Fibroblast of skin of right quadriceps (primary cell): ENCODE results near the gene GPR153.
"Not testable (repeated sequence)": the region's sequence is repeated elsewhere in the genome, so short reads cannot be mapped to it uniquely, and the experiment has no call there.

Source experiments
- DNase-seq: peaks from one replicate; pipeline ENCODE4 v3.0.0-alpha.2; 2013

The GPR153 gene

DNA sequence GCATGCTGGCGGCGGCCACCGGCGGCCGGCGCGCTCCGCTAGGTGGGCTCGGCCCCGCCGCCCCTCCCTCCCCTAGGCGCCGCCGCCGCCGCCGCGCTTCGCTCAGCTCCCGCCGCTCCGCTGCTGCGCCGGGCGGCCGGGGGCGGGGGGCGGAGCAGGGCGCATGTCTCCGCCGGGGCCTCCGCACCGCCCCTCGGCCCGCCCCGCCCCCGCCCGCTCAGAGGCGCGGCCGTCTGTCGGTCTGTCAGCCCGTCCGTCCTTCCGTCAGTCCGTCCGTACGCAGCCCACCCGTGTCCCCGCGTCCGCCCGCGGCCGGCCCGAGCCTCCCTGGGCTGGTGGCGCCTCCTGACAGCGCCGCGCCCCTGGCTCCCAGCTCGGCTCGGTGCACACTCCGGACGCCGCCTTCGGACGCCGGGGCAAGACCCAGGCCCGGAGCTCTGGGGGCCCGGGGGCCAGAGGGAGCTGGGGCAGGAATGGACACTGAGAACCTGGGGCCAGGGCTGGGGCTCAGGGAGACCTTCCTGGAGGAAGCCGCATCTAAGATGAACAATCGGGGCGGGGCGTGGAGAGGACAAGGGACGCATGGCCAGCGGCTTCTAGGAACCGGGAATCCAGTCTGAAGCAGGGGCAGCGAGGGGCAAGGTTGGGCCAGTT is at the start of gene GPR153:
GPR153 (minus strand) TSS at position 138 of the 654 bp plus-strand sequence. CDS start 6,193 bp downstream, outside the sequence.
- peak; percentile 38 for DNase-seq

GRCh38 chr1:6310116-6310848 is 49.4 kb upstream of the GPR153 start:
- no peak for DNase-seq

DNA sequence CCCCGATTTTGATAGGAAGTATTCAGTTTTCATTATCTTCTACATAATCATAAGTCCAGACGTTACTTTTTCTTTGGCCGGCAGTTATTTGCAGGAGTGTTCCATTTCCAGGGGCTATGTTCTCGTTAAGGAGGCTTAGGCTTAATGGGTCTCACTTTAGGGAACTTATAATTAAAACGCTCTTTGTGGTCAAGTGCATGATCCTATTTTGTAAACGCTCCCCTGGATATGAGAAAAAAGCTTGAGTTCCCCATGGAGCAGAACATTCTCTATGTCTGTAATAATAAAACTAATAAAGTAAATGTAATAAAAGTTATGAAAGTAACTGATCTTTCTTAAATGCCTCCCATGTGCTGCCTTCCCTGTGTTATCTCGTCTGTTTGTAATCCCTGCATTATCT is 48.7 kb upstream of the GPR153 start:
- DNase-seq: no peak

DNA sequence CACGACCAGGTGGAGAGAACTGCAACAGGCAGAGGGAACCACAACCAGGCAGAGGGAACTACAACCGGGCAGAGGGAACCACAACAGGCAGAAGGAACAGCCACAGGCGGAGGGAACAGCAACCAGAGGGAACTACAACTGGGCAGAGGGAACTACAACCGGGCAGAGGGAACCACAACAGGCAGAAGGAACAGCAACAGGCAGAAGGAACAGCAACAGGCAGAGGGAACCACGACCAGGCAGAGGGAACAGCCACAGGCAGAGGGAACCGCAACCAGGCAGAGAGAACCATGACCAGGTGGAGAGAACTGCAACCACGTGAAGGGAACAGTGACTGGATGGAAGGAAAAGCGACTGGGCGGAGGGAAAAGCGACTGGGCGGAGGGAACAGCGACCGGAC is 47.6 kb upstream of the GPR153 start:
- no peak for DNase-seq

GRCh38 chr1:6307682-6308081 is 46.8 kb upstream of the GPR153 start:
- not testable (repeated sequence) for DNase-seq

DNA sequence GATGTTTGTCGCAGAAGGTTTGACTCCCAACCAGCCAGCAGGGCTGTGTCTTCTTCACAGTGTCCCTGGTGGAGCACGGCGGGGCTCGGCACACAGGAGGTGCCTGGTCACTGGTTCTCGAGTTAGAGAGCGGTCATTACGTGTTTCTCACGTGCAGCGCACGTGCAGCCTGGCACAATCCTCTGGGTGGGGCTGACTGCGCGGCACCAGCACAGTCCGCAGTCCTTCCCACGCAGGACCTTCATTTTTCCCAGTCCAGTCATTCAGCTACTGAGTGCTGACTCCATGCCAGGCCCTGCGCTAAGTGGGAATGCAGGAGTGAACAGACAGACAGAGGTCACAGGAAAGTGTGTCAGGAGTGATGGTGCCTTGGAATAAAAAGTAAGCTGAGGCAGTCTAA is 46.2 kb upstream of the GPR153 start:
- no peak for DNase-seq

GRCh38 chr1:6303397-6304012 is 42.6 kb upstream of the GPR153 start:
- peak; percentile 26 for DNase-seq

DNA sequence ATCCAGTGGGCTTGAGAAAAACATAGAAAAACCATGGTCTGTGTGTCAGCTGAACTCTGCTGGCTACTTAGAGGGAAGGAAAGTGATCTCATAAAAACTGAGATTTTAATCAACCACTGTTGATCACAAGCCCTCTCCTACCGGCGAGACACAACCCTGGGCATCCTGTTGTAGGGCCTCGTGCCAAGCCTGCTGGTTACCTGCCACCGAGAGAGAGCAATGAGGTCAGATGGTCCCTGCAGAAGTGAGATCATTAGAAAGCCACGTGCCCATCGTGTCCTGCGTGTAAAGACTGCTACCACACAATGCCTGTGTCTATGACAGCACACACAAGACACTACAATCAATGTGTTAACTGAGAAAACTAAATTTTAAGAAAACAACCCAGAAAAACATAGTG is 41.7 kb upstream of the GPR153 start:
- DNase-seq: no peak

DNA sequence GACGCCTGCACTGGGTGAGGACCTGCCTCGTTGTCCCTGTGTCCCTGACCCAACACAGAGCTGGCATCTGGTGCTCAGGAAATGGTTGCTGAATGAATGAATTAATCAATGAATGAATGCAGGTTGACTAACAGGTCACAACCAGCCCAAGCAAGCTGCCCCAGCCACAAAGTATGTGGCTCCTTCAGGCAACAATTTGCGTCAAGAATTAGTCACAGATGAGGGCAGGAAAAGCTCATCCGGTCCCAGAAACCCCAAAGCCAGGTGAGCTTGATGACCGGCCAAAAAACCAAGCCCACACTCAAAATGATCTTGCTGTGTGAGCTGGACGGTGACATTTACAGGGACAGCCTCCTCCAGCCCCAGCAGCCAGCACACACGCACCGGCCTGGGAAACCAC is 40.6 kb upstream of the GPR153 start:
- no peak for DNase-seq

GRCh38 chr1:6300342-6301048 is 39.6 kb upstream of the GPR153 start:
- no peak for DNase-seq

GRCh38 chr1:6299557-6300165 is 38.8 kb upstream of the GPR153 start:
- no peak for DNase-seq

- DNase-seq: no peak
Measured at GRCh38 chr1:6298940-6299465, 38.1 kb upstream of the GPR153 start.

- no peak for DNase-seq
Measured at GRCh38 chr1:6298530-6298929, 37.6 kb upstream of the GPR153 start.

DNA sequence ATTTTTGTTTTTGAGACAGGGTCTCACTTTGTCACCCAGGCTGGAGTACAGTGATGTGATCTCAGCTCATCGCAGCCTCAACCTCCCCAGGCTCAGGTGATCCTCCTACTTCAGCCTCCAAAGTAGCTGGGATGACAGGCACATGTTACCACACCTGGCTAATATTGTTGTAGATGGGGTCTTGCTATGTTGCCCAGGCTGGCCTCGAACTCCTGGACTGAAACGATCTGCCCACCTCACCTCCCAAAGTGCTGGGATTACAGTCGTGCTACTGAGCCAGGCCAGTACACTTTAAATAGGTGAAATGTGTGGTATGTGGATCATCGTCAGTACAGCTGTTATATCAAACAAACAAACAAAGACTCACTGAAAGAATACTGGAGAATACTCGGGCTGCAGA is 35.0 kb upstream of the GPR153 start:
- no peak for DNase-seq

DNA sequence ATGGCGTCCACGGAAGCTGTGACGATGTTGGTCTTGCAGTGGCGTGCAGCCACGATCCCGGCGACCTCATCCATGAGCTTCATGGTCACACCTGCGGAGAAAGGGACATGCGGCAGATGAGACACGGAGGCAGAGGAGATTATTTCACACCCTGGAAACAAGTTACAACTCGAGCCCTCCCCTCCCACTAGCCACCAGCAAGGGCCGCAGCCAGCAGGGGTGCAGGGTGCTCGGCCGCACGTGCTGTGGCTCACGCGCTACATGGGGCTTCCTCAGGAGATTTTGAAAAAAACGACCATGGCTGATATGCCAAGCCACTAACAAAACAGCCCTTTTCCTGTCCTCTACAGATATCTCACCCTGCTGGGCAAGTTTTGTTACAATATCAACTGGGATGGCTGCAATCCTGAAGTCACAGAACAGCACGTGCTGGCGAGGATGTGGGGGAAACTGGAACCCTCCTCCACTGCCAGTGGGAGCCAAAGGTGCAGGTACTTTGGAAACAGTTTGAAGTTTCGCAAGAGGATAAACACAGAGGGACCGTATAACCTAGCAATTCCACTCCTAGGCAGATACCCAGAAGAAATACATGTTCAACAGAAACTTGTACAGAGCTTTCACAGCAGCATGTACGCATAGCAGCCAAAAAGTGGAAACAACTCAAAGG is 34.1 kb upstream of the GPR153 start:
- no peak for DNase-seq

DNA sequence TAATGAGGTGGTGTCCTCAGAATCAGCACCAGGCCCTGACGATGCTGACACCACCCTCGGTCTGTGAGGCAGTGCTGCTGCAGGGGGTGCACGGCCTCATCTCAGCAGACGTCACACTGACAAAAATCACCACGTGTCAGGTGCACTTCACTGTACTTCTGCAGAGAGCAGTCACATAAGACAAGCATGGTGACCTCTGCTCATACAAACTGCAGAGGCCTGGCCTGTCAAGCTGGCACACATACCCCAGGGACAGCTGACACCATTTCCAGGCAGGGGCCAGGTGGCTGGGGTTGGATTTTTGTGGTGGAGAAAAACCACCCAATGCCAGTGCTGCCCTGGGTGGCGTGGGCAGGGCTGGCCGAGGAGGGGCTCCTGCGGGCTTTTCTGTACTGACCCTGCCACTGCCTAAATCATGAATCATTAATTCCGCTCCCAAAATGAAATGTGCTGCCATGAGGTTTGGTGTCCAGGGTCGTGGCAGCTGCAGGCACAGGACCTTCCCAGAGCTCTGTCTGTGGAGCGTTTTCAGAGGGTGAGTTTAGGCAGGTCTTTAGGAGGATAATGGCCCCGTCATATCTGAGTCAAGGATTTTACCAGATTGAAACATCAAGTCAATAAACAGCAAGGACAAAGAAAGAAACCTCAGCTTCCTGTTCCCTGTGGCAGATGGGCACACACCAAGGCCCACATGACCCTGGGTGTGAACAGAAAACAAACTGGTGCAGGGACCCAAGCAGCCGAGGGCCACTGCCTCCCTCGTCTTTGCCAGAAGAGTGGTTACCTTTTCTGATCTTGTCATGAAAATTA is 33.4 kb upstream of the GPR153 start:
- no peak for DNase-seq

DNA sequence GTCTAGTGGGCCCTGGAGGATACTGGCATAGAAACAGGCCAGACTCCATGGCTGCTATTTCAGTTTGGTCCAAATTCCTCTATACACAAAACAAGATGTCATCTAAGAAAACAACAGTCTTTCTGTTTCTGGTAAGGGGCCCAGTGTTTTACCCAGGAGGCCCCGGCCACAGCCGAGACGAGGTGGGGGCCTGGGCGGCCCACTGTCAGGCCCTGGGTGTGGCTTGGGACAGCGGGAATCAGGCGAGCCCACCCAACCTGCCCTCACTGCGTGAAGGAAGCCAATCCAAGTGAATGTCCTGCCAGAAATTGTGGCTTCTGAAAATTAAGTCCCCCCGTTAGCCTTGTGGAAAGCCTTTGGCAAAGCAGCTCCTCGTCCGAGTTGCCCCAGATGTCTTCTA is 31.2 kb upstream of the GPR153 start:
- no peak for DNase-seq

GRCh38 chr1:6288665-6289064 is 27.8 kb upstream of the GPR153 start:
- DNase-seq: no peak

DNA sequence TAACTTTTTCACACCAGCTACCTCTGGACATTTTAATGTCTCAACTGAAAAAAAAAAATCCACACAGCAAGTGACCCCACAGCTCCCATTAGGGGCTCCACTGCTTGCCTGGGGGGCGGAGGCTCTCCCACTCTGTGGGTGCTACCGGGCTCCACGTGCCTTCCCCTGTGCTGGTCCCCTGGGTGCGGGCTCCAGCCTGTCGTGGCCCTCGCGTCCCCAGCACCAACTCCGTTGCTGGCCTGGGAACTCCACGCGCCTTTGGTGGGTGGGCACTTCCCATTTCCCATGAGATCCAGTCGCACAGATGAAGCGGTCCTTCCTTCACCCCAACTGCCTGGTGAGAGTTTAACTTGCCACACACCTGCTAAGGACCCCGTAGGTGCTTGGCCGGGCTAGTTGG is 27.1 kb upstream of the GPR153 start:
- DNase-seq: no peak

DNA sequence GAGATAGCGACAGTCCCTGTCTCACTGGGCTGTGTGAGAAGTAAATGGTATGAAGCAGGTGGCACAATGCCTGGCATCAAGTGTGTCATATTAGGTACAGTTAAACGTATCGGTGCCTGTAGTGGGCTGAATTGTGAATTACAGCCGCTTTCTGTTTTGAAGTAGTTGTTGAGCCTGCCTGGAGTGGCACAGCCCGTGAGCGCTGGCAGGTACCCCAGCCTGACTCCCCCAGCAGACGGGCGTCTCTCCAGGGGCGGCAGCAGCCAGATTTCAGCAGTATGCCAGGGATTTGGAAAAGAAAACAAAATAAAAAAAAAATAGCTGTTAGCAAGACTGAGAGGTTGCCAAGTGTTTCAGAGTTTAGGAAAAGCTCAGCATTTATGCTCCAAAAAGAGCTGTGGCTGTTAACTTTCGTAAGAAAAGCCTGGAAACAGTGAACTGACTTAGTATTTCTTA is 26.6 kb upstream of the GPR153 start:
- no peak for DNase-seq

DNA sequence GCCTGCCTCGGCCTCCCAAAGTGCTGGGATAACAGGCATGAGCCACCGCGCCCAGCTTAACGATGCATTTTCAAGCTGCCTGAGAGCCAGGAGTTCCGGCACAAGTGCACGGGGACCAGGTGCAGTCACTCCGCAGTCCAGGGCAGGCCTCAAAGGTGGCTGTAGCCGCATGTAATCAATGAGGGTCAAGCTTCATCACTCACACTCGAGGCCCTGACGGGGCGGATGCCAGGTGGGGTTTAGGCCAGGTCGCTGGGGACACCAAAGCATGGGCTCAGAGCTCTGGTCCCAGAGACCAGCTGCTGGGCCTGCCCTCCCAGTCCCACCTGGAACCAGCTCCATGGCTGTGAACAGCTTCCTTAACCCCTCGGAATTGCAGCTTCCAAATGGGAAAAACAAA is 26.1 kb upstream of the GPR153 start:
- DNase-seq: no peak
